DND-41 (cell line): ENCODE data around the gene TTYH1.
"Not testable (repeated sequence)": the region's sequence is repeated elsewhere in the genome, so short reads cannot be mapped to it uniquely, and the experiment has no call there.

ENCODE experiments used
- ATAC-seq: fragments of 200-7000 bp; cut with Tn5 transposase; 3 replicates; pipeline ENCODE4 v1.9.1; 2021; ENCODE audit warnings: low read depth; ENCODE audit not compliant: insufficient read depth
- DNase-seq: peaks from one replicate; pipeline ENCODE4 v3.0.0-alpha.2; 2020
- H2AFZ ChIP-seq: 2 replicates; pipeline ENCODE4 v1.6.0; 2012; ENCODE audit warnings: low read depth, low read length
- H3K27ac ChIP-seq: 2 replicates; pipeline ENCODE4 v1.5.1; 2012; ENCODE audit warnings: low read length, inconsistent platforms
- H3K27me3 ChIP-seq: fragments of 200-600 bp; sonication (generic); 2 replicates; pipeline ENCODE4 v1.6.0; 2012; ENCODE audit warnings: low read length, mild to moderate bottlenecking, inconsistent platforms; ENCODE audit not compliant: insufficient read depth, poor library complexity
- H3K36me3 ChIP-seq: 2 replicates; pipeline ENCODE4 v1.5.1; 2012; ENCODE audit warnings: low read length, inconsistent platforms; ENCODE audit not compliant: insufficient read depth
- H3K4me1 ChIP-seq: 2 replicates; pipeline ENCODE4 v1.5.1; 2012; ENCODE audit warnings: mild to moderate bottlenecking, low read length; ENCODE audit not compliant: insufficient read depth
- H3K4me2 ChIP-seq: 2 replicates; pipeline ENCODE4 v1.6.0; 2012; ENCODE audit warnings: mild to moderate bottlenecking, moderate library complexity, low read length, inconsistent platforms; ENCODE audit not compliant: insufficient read depth
- H3K4me3 ChIP-seq, 2 experiments: fragments of 200-600 bp in 1 of 2; shearing (Covaris generic) in 1 of 2; 2 replicates each; pipeline ENCODE4 v1.5.1; 2012 to 2016; ENCODE audit warnings: inconsistent platforms in 2 of 2, low read length in 2 of 2, mild to moderate bottlenecking in 2 of 2, low read depth in 1 of 2, moderate library complexity in 1 of 2
- H3K79me2 ChIP-seq: 2 replicates; pipeline ENCODE4 v1.6.0; 2012; ENCODE audit warnings: low read length, inconsistent platforms; ENCODE audit not compliant: insufficient read depth
- H3K9ac ChIP-seq: 2 replicates; pipeline ENCODE4 v1.6.0; 2012; ENCODE audit warnings: low read depth, mild to moderate bottlenecking, inconsistent platforms, low read length, moderate library complexity
- H3K9me3 ChIP-seq: 2 replicates; pipeline ENCODE4 v1.5.1; 2012; ENCODE audit warnings: low read length, moderate library complexity, mild to moderate bottlenecking, inconsistent platforms; ENCODE audit not compliant: insufficient read depth, severe bottlenecking
- H4K20me1 ChIP-seq: 2 replicates; pipeline ENCODE4 v1.6.0; 2012; ENCODE audit warnings: low read length; ENCODE audit not compliant: insufficient read depth
- EZH2 ChIP-seq: IDR thresholded peaks from 3 replicates; pipeline ENCODE4 v1.6.1; 2012; ENCODE audit warnings: borderline replicate concordance, low read depth, mild to moderate bottlenecking, moderate library complexity, low read length, inconsistent platforms; ENCODE audit not compliant: severe bottlenecking
- TF ChIP-seq, protein P1 (sequence below): IDR thresholded peaks from 2 replicates; pipeline ENCODE4 v1.5.1; 2012; ENCODE audit warnings: borderline replicate concordance, low read length, moderate library complexity, mild to moderate bottlenecking; ENCODE audit not compliant: poor library complexity, severe bottlenecking; ENCODE audit errors: extremely low read depth

The TTYH1 gene

DNA sequence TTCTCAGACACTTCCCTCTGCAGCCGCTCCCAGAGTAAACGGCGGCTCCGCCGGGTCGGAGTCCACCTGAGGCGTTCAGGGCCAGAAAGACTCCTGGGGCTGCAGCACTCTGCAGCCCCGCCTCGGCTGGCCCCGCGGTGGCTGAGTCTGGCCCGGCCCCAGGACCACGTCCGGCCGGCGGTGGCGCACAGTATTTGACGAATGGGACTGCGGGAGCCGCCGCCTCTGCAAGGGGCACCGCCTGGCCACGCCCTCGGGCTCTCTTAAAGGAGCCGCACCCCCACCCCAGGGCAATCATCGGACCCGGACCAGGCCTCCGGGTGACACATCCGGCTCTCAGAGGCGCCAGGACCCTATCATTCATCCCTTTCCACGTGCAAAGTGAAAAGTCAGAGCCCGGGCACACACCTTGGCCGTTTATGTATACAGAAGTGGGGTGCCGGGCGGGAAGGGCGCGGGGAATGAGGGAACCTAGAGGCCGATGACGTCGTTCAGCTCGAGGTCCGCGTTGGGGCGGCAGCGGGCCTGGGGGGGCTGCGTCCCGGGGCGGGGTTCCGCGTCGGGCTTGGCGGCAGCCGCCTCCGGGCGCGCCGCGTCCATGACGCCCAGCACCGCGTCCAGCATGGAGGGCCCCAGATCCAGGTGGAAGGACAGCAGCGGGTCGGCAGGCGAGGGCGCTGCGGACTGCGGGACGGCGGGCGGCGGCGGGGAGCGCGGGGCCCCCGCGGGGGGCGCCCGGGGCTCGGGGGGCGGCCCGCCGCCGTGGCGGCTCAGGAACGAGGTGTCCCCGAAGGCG lies 49.6 kb downstream of the TTYH1 start:
- peaks cover 30% of the 10 kb centered on the region for H4K20me1 ChIP-seq
- H2AFZ ChIP-seq, result peak overlapping the region; percentile 77
- peak overlapping the region; percentile 52 for H3K9ac ChIP-seq
- H3K36me3 ChIP-seq, result peaks cover 29% of the 10 kb centered on the region
- no peak overlapping the region for H3K27ac ChIP-seq
- TF ChIP-seq, protein P1, sequence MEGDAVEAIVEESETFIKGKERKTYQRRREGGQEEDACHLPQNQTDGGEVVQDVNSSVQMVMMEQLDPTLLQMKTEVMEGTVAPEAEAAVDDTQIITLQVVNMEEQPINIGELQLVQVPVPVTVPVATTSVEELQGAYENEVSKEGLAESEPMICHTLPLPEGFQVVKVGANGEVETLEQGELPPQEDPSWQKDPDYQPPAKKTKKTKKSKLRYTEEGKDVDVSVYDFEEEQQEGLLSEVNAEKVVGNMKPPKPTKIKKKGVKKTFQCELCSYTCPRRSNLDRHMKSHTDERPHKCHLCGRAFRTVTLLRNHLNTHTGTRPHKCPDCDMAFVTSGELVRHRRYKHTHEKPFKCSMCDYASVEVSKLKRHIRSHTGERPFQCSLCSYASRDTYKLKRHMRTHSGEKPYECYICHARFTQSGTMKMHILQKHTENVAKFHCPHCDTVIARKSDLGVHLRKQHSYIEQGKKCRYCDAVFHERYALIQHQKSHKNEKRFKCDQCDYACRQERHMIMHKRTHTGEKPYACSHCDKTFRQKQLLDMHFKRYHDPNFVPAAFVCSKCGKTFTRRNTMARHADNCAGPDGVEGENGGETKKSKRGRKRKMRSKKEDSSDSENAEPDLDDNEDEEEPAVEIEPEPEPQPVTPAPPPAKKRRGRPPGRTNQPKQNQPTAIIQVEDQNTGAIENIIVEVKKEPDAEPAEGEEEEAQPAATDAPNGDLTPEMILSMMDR, result no peak
- no peak for TF ChIP-seq EZH2
- peak; percentile 67 for DNase-seq
- peaks cover 3% of the 10 kb centered on the region; the same call in 1 of the 2 replicates for H3K79me2 ChIP-seq
- peak; percentile 78 for ATAC-seq
- peak overlapping the region; percentile 35 to 62; a peak in 3 of 4 replicates for H3K4me3 ChIP-seq
- H3K9me3 ChIP-seq, result no peaks in the 10 kb centered on the region
- H3K27me3 ChIP-seq, result peaks cover 6% of the 10 kb centered on the region
- peak overlapping the region; percentile 96 for H3K4me2 ChIP-seq
- peaks cover 16% of the 10 kb centered on the region for H3K4me1 ChIP-seq

DNA sequence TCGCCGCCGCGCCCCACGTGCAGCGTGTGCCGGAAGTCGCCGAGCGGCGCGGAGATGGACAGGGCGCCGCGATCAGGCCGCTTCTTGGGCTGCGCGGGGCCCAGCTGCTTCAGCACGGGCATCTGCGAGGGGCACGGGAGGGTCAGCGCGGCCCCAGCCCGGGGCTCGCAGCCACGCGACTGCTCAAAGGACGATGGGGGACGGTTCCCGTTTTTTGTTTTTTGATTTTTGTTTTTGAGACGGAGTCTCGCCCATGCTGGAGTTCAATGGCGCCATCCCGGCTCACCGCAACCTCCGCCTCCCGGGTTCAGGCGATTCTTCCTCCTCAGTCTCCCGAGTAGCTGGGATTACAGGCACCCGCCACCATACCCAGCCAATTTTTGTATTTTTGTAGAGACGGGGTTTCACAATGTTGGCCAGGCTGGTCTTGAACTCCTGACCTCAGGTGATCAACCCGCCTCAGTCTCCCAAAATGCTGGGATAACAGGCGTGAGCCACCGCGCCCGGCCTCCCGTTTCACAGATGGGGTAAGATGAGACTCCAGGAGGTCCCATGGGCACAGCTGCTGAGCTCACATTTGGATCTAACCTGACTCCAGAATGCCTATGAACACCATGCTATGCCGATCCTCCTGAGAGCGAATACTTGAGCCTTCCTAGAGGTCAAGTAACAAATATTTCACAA lies 50.3 kb downstream of the TTYH1 start:
- H3K4me2 ChIP-seq, result no peak overlapping the region
- no peak overlapping the region for H3K9ac ChIP-seq
- no peak for TF ChIP-seq EZH2
- TF ChIP-seq, protein P1, result no peak
- no peak for ATAC-seq
- no peak overlapping the region for H3K4me3 ChIP-seq
- H3K36me3 ChIP-seq, result peaks cover 23% of the 10 kb centered on the region
- H3K9me3 ChIP-seq, result no peaks in the 10 kb centered on the region
- peaks cover 11% of the 10 kb centered on the region for H3K27me3 ChIP-seq
- no peak overlapping the region for H3K27ac ChIP-seq
- peaks cover 16% of the 10 kb centered on the region for H3K4me1 ChIP-seq
- H4K20me1 ChIP-seq, result peaks cover 25% of the 10 kb centered on the region
- H3K79me2 ChIP-seq, result no peaks in the 10 kb centered on the region
- no peak for DNase-seq
- no peak overlapping the region for H2AFZ ChIP-seq

DNA sequence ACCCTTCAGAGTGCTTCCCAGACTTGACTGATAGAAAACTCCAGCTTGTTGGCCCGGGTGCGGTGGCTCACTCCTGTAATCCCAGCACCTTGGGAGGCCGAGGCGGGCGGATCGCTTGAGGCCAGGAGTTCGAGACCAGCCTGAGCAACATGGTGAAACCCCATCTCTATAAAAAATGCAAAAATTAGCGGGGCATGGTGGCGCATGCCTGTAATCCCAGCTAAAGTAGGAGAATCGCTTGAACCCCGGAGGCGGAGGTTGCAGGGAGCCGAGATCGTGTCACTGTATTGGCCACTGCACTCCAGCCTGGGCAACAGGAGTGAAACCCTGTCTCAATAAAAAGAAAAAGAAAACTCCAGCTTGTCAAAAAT lies 50.8 kb downstream of the TTYH1 start:
- Histone ChIP-seq H3K36me3 (peaks cover 18% of the 10 kb centered on the region), H3K27me3 (peaks cover 16% of the 10 kb centered on the region), H4K20me1 (peaks cover 20% of the 10 kb centered on the region), H3K4me1 (peaks cover 16% of the 10 kb centered on the region)
- DNase-seq, H3K4me3 ChIP-seq, H3K4me2 ChIP-seq, H3K27ac ChIP-seq, H3K9me3 ChIP-seq, H3K9ac ChIP-seq, H3K79me2 ChIP-seq, ATAC-seq, H2AFZ ChIP-seq: not testable (repeated sequence)

DNA sequence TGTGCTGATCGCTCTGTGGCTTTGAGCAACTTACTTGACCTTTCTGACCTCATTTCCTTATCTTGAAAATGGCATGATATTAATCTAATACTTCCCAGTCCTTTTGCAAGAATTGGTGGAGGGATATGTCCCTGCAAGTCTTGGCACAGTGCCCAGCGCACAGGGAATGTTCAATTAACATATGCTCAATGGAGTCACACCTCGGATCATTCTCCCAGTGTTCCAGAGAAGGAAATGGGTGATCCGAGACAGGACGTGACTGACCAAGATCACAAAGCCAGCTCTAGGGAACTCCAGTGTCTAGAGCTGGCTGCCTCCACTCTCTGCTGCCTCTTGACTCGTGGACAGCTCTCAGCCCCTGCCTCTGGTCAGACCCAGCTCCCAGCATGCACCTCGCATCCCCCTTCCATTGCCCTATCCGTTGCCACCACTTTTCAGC lies 54.3 kb downstream of the TTYH1 start:
- Histone ChIP-seq H3K79me2 (no peaks in the 10 kb centered on the region), H3K4me1 (peaks cover 3% of the 10 kb centered on the region), H3K27me3 (peaks cover 21% of the 10 kb centered on the region), H3K27ac (no peak overlapping the region), H3K36me3 (no peaks in the 10 kb centered on the region), H3K9me3 (no peaks in the 10 kb centered on the region), H3K4me3 (no peak overlapping the region), H3K9ac (no peak overlapping the region), H3K4me2 (no peak overlapping the region), H4K20me1 (0 out of 2 replicates have a peak, but pooled peaks cover 4% of the 10 kb centered on the region), H2AFZ (no peak overlapping the region)
- ATAC-seq, result no peak
- DNase-seq, result no peak
- TF ChIP-seq, protein P1, result no peak
- no peak for TF ChIP-seq EZH2
